ENCODE data around the gene THEM4.
A peak's percentile ranks its signal among the peaks of the same experiment; 100 is the strongest.

THEM4 gene

GRCh38 chr1:151909167-151910149 is at the start of gene THEM4:
TSS of gene THEM4 (minus strand) at chr1:151909511. CDS start at chr1:151909458, 53 bp downstream.
- peak; percentile 86 for DNase-seq (ENCODE audit: low read depth)

- DNase-seq (ENCODE audit: low read depth): no peak
Measured at GRCh38 chr1:151958959-151959358, 49.6 kb upstream of the THEM4 start.

GRCh38 chr1:151956957-151957497 is 47.7 kb upstream of the THEM4 start:
- DNase-seq (ENCODE audit: low read depth): no peak

GRCh38 chr1:151953409-151954094 is 44.2 kb upstream of the THEM4 start:
- DNase-seq (ENCODE audit: low read depth): no peak

- no peak for DNase-seq (ENCODE audit: low read depth)
Measured at GRCh38 chr1:151952811-151953210, 43.5 kb upstream of the THEM4 start.

GRCh38 chr1:151949371-151950193 is 40.3 kb upstream of the THEM4 start:
- DNase-seq (ENCODE audit: low read depth): no peak

- no peak for DNase-seq (ENCODE audit: low read depth)
Measured at GRCh38 chr1:151948506-151948905, 39.2 kb upstream of the THEM4 start.

- no peak for DNase-seq (ENCODE audit: low read depth)
Measured at GRCh38 chr1:151947140-151947539, 37.8 kb upstream of the THEM4 start.

GRCh38 chr1:151945725-151946722 is 36.7 kb upstream of the THEM4 start:
- DNase-seq (ENCODE audit: low read depth): peak; percentile 66

GRCh38 chr1:151944857-151945575 is 35.7 kb upstream of the THEM4 start:
- no peak for DNase-seq (ENCODE audit: low read depth)

GRCh38 chr1:151944126-151944856 is 35.0 kb upstream of the THEM4 start:
- DNase-seq (ENCODE audit: low read depth): no peak

GRCh38 chr1:151943591-151943990 is 34.3 kb upstream of the THEM4 start:
- no peak for DNase-seq (ENCODE audit: low read depth)

- no peak for DNase-seq (ENCODE audit: low read depth)
Measured at GRCh38 chr1:151942882-151943281, 33.6 kb upstream of the THEM4 start.

- no peak for DNase-seq (ENCODE audit: low read depth)
Measured at GRCh38 chr1:151940541-151940940, 31.2 kb upstream of the THEM4 start.

- DNase-seq (ENCODE audit: low read depth): no peak
Measured at GRCh38 chr1:151939779-151940178, 30.5 kb upstream of the THEM4 start.

GRCh38 chr1:151939141-151939540 is 29.8 kb upstream of the THEM4 start:
- no peak for DNase-seq (ENCODE audit: low read depth)

- DNase-seq (ENCODE audit: low read depth): no peak
Measured at GRCh38 chr1:151936653-151937052, 27.3 kb upstream of the THEM4 start.

GRCh38 chr1:151935894-151936602 is 26.7 kb upstream of the THEM4 start:
- no peak for DNase-seq (ENCODE audit: low read depth)

GRCh38 chr1:151935154-151935553 is 25.8 kb upstream of the THEM4 start:
- no peak for DNase-seq (ENCODE audit: low read depth)
